ENCODE measurements around the gene NNMT. TPM values are rescaled to one million over a fixed set of nuclear protein-coding genes. Genes with fewer than 3 reads are reported as not detected.

NNMT gene
- total RNA-seq, 2 donors from 2014 or later = 74.7 to 276 TPM

GRCh38 chr11:114251815-114252337, 44.3 kb upstream of the NNMT start:
- WGBS, 2 donors = 76 to 91% methylated on average over 9 of the region's 9 CpGs
- peaks cover 14 to 32% of the 10 kb centered on the region in 2 donors for H3K36me3 ChIP-seq (replicated peaks in 1 of 2; ENCODE audit: insufficient read depth in 1 of 2, low read depth in 2 of 2)
- ATAC-seq = peak; percentile 8

GRCh38 chr11:114252767-114253166, 43.4 kb upstream of the NNMT start:
- Histone ChIP-seq H3K27ac (no peak overlapping the region), H3K9me3 (no peaks in the 10 kb centered on the region), H3K4me1 (peaks cover 12% of the 10 kb centered on the region), H3K27me3 (no peaks in the 10 kb centered on the region), H3K36me3 (replicated peaks in 1 of 2; ENCODE audit: insufficient read depth in 1 of 2, low read depth in 2 of 2) (peaks cover 14 to 27% of the 10 kb centered on the region in 2 donors), H3K4me3 (no peak overlapping the region)
- TF ChIP-seq CTCF (IDR thresholded peaks at IDR 0.05) = no peak
- TF ChIP-seq POLR2A (IDR thresholded peaks at IDR 0.05) = no peak
- ATAC-seq (no peak), DNase-seq (no peak)
- intact Hi-C loops (cut with DNase I) = loop anchor here (10.0 kb wide), 1 partner anchor 208 kb away; no protein-coding TSS in a partner anchor
- 86 to 88% methylated on average over 9 of the region's 9 CpGs for WGBS, 2 donors

More at GRCh38 chr11:114251815-114252337, 44.3 kb upstream of the NNMT start:
- H3K27me3 ChIP-seq = no peaks in the 10 kb centered on the region
- H3K4me3 ChIP-seq = no peak overlapping the region
- intact Hi-C loops (cut with DNase I) = loop anchor here (10.0 kb wide), 1 partner anchor 207 kb away; no protein-coding TSS in a partner anchor
- DNase-seq = no peak
- no peaks in the 10 kb centered on the region for H3K9me3 ChIP-seq
- H3K27ac ChIP-seq = no peak overlapping the region
- no peak for TF ChIP-seq POLR2A (IDR thresholded peaks at IDR 0.05)
- TF ChIP-seq CTCF (IDR thresholded peaks at IDR 0.05) = no peak
- H3K4me1 ChIP-seq = peaks cover 3% of the 10 kb centered on the region

GRCh38 chr11:114253771-114254170, 42.4 kb upstream of the NNMT start:
- no peak overlapping the region for H3K4me3 ChIP-seq
- TF ChIP-seq CTCF (IDR thresholded peaks at IDR 0.05) (no peak), POLR2A (IDR thresholded peaks at IDR 0.05) (no peak)
- no peaks in the 10 kb centered on the region for H3K27me3 ChIP-seq
- H3K9me3 ChIP-seq = no peaks in the 10 kb centered on the region
- 56 to 70% methylated on average over 2 of the region's 2 CpGs for WGBS, 2 donors
- intact Hi-C loops (cut with DNase I) = loop anchor here (10.0 kb wide), 1 partner anchor 209 kb away; no protein-coding TSS in a partner anchor
- ATAC-seq (no peak), DNase-seq (no peak)
- peaks cover 10 to 17% of the 10 kb centered on the region in 2 donors for H3K36me3 ChIP-seq (replicated peaks in 1 of 2; ENCODE audit: insufficient read depth in 1 of 2, low read depth in 2 of 2)
- peaks cover 22% of the 10 kb centered on the region for H3K4me1 ChIP-seq
- H3K27ac ChIP-seq = no peak overlapping the region

- 87% methylated on average over 14 of the region's 14 CpGs for WGBS, 2 donors
- DNase-seq (no peak), ATAC-seq (no peak)
- H3K9me3 ChIP-seq = no peaks in the 10 kb centered on the region
- H3K4me3 ChIP-seq = no peak overlapping the region
- no peaks in the 10 kb centered on the region for H3K27me3 ChIP-seq
- TF ChIP-seq CTCF (IDR thresholded peaks at IDR 0.05) (no peak), POLR2A (IDR thresholded peaks at IDR 0.05) (no peak)
- intact Hi-C loops (cut with DNase I) = loop anchor here (10.0 kb wide), 1 partner anchor 210 kb away; no protein-coding TSS in a partner anchor
- H3K27ac ChIP-seq = no peak overlapping the region
- peaks cover 10 to 17% of the 10 kb centered on the region in 2 donors for H3K36me3 ChIP-seq (replicated peaks in 1 of 2; ENCODE audit: insufficient read depth in 1 of 2, low read depth in 2 of 2)
- peaks cover 25% of the 10 kb centered on the region for H3K4me1 ChIP-seq
These were observed 41.5 kb upstream of the NNMT start for GRCh38 chr11:114254571-114255146.
